ENCODE measurements around the gene SDC4. TPM values are rescaled to one million over a fixed set of nuclear protein-coding genes. Genes with fewer than 3 reads are reported as not detected.

Gene SDC4
- total RNA-seq, 6 experiments from 2014 or later = 122 to 146 (median 135) TPM

DNA sequence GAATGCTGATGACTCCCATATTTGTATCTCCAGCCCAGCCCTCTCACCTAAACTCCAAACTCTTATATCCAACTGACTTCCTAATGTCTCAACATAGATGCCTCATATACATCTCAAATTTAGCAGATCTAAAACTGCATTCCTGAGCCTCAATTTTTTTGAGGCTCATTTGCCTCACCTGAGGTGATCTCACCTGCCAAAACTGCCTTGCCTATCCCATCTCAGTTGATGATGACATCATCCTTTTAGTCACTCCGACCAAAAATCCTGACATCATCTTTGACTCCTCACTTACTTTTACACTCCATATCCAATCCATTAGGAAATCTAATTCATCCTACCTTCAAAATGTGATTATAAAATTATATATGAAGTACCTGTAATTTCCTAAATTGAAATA, 68.2 kb downstream of the SDC4 start:
- no peak overlapping the region for H3K4me3 Mint-ChIP-seq
- peaks cover 23% of the 10 kb centered on the region for H3K27me3 Mint-ChIP-seq (ENCODE audit: insufficient read depth)
- no peak for DNase-seq
- H3K36me3 Mint-ChIP-seq (ENCODE audit: low read depth) = no peaks in the 10 kb centered on the region
- H3K4me1 Mint-ChIP-seq (ENCODE audit: low read depth) = peaks cover 6% of the 10 kb centered on the region
- H3K9me3 Mint-ChIP-seq = no peaks in the 10 kb centered on the region
- TF ChIP-seq, protein P1, sequence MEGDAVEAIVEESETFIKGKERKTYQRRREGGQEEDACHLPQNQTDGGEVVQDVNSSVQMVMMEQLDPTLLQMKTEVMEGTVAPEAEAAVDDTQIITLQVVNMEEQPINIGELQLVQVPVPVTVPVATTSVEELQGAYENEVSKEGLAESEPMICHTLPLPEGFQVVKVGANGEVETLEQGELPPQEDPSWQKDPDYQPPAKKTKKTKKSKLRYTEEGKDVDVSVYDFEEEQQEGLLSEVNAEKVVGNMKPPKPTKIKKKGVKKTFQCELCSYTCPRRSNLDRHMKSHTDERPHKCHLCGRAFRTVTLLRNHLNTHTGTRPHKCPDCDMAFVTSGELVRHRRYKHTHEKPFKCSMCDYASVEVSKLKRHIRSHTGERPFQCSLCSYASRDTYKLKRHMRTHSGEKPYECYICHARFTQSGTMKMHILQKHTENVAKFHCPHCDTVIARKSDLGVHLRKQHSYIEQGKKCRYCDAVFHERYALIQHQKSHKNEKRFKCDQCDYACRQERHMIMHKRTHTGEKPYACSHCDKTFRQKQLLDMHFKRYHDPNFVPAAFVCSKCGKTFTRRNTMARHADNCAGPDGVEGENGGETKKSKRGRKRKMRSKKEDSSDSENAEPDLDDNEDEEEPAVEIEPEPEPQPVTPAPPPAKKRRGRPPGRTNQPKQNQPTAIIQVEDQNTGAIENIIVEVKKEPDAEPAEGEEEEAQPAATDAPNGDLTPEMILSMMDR (IDR thresholded peaks at IDR 0.05) = no peak
- H3K27ac Mint-ChIP-seq = no peak overlapping the region

DNA sequence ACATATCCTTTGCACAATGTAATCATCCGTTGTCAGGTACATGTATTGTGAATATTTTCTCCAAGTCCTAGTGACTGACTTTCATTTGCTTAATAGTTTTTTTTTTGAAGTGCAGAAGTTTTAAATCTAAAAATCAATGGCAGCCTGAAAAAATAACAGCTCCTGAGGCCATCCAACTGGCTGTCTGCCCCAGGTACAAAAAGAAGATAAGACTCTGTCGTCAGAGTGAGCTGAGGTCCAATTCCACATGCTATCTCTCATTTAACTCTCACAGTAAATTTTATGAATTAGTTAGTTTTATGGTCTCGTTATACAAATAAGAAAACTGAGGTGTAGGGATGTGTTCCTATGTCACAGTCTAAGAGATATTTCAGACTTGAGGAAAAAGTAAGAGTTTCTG, 72.9 kb downstream of the SDC4 start:
- H3K9me3 Mint-ChIP-seq = no peaks in the 10 kb centered on the region
- H3K27me3 Mint-ChIP-seq (ENCODE audit: insufficient read depth) = peaks cover 28% of the 10 kb centered on the region
- no peak overlapping the region for H3K27ac Mint-ChIP-seq
- H3K4me1 Mint-ChIP-seq (ENCODE audit: low read depth) = no peaks in the 10 kb centered on the region
- no peak for DNase-seq
- no peak overlapping the region for H3K4me3 Mint-ChIP-seq
- H3K36me3 Mint-ChIP-seq (ENCODE audit: low read depth) = no peaks in the 10 kb centered on the region
- TF ChIP-seq, protein P1 (IDR thresholded peaks at IDR 0.05) = no peak

Other genes with a start within 250 kb of the SDC4 start
- under 1 TPM; 0.46 to 0.95 (median 0.73) TPM for gene KCNS1, start 247.3 kb downstream of the SDC4 start, total RNA-seq (2021; fragmentation: NEBNext Ultra II Directional; extraction: Animal tissue kit (Norgen Biotek cat#: 25700))
- not detected for gene WFDC5, start 233.2 kb downstream of the SDC4 start, total RNA-seq (2021; fragmentation: NEBNext Ultra II Directional; extraction: Animal tissue kit (Norgen Biotek cat#: 25700))
- gene WFDC12, start 224.0 kb downstream of the SDC4 start, total RNA-seq (2021; fragmentation: NEBNext Ultra II Directional; extraction: Animal tissue kit (Norgen Biotek cat#: 25700)) = not detected
- not detected for gene PI3, start 173.5 kb downstream of the SDC4 start, total RNA-seq (2021; fragmentation: NEBNext Ultra II Directional; extraction: Animal tissue kit (Norgen Biotek cat#: 25700))
- gene SEMG1, start 141.4 kb downstream of the SDC4 start, total RNA-seq (2021; fragmentation: NEBNext Ultra II Directional; extraction: Animal tissue kit (Norgen Biotek cat#: 25700)) = not detected
- not detected for gene SEMG2, start 127.1 kb downstream of the SDC4 start, total RNA-seq (2021; fragmentation: NEBNext Ultra II Directional; extraction: Animal tissue kit (Norgen Biotek cat#: 25700))
- under 1 TPM in 2 of 6 experiments, not detected in 4; 0.33 to 0.66 TPM for gene SLPI, start 93.9 kb downstream of the SDC4 start, total RNA-seq (2021; fragmentation: NEBNext Ultra II Directional; extraction: Animal tissue kit (Norgen Biotek cat#: 25700))
- not detected for gene RBPJL, start 41.6 kb downstream of the SDC4 start, total RNA-seq (2021; fragmentation: NEBNext Ultra II Directional; extraction: Animal tissue kit (Norgen Biotek cat#: 25700))
- gene MATN4, start 40.1 kb downstream of the SDC4 start, total RNA-seq (2021; fragmentation: NEBNext Ultra II Directional; extraction: Animal tissue kit (Norgen Biotek cat#: 25700)) = not detected
- 10 to 100 TPM; 22.9 to 34.1 (median 27.6) TPM for gene SYS1, start 14.7 kb upstream of the SDC4 start, total RNA-seq (2021; fragmentation: NEBNext Ultra II Directional; extraction: Animal tissue kit (Norgen Biotek cat#: 25700))
- not detected for gene TP53TG5, start 29.9 kb upstream of the SDC4 start, total RNA-seq (2021; fragmentation: NEBNext Ultra II Directional; extraction: Animal tissue kit (Norgen Biotek cat#: 25700))
- gene DBNDD2, start 59.9 kb upstream of the SDC4 start, total RNA-seq (2021; fragmentation: NEBNext Ultra II Directional; extraction: Animal tissue kit (Norgen Biotek cat#: 25700)) = 10 to 100 TPM; 15.2 to 19.5 (median 19.0) TPM
- 10 to 100 TPM; 76.7 to 94.0 (median 81.8) TPM for gene PIGT, start 67.7 kb upstream of the SDC4 start, total RNA-seq (2021; fragmentation: NEBNext Ultra II Directional; extraction: Animal tissue kit (Norgen Biotek cat#: 25700))
- under 1 TPM in 1 of 6 experiments, not detected in 5; 0.97 TPM for gene WFDC2, start 121.3 kb upstream of the SDC4 start, total RNA-seq (2021; fragmentation: NEBNext Ultra II Directional; extraction: Animal tissue kit (Norgen Biotek cat#: 25700))
- gene SPINT3, start 167.2 kb upstream of the SDC4 start, total RNA-seq (2021; fragmentation: NEBNext Ultra II Directional; extraction: Animal tissue kit (Norgen Biotek cat#: 25700)) = not detected
- gene WFDC6, start 191.1 kb upstream of the SDC4 start, total RNA-seq (2021; fragmentation: NEBNext Ultra II Directional; extraction: Animal tissue kit (Norgen Biotek cat#: 25700)) = not detected
- not detected for gene EPPIN, start 199.0 kb upstream of the SDC4 start, total RNA-seq (2021; fragmentation: NEBNext Ultra II Directional; extraction: Animal tissue kit (Norgen Biotek cat#: 25700))
- not detected for gene WFDC8, start 230.9 kb upstream of the SDC4 start, total RNA-seq (2021; fragmentation: NEBNext Ultra II Directional; extraction: Animal tissue kit (Norgen Biotek cat#: 25700))

Measured in HFFc6 (cell line).